Measurements from ENCODE around the gene CPTP.

- TF ChIP-seq CTCF (IDR thresholded peaks at IDR 0.05) (no peak), POLR2AphosphoS5 (IDR thresholded peaks at IDR 0.05) (no peak), POLR2A (IDR thresholded peaks at IDR 0.05) (no peak)
Measured at GRCh38 chr1:1322952-1323351, 1.6 kb upstream of the CPTP start.

Measured in prostate gland (tissue), 2 donors.